Mononuclear cell (primary cell): Measurements from ENCODE around the gene ACIN1. TPM values are rescaled to one million over a fixed set of nuclear protein-coding genes. Genes with fewer than 3 reads are reported as not detected.

ENCODE experiments used
- H3K27me3 ChIP-seq: 2 replicates; pipeline ENCODE4 v1.6.0; 2011; ENCODE audit warnings: low read length, control low read depth; ENCODE audit not compliant: insufficient read depth
- H3K4me1 ChIP-seq: 2 replicates; pipeline ENCODE4 v1.5.1; 2011; ENCODE audit warnings: mild to moderate bottlenecking, low read length, control low read depth; ENCODE audit not compliant: insufficient read depth
- H3K4me3 ChIP-seq: 2 replicates; pipeline ENCODE4 v1.5.1; 2011; ENCODE audit warnings: mild to moderate bottlenecking, low read length, moderate library complexity
- H3K9me3 ChIP-seq: 2 replicates; pipeline ENCODE4 v1.5.1; 2011; ENCODE audit warnings: low read depth, mild to moderate bottlenecking, control low read depth, low read length
- total RNA-seq: library from RNA; depleted of rRNA; stranded (reverse); fragments of >200 nt; gene quantifications from one replicate; pipeline ENCODE4 v1.2.3, GENCODE V29; 2012

ACIN1 gene
- total RNA-seq, 1 donor = 123 TPM

DNA sequence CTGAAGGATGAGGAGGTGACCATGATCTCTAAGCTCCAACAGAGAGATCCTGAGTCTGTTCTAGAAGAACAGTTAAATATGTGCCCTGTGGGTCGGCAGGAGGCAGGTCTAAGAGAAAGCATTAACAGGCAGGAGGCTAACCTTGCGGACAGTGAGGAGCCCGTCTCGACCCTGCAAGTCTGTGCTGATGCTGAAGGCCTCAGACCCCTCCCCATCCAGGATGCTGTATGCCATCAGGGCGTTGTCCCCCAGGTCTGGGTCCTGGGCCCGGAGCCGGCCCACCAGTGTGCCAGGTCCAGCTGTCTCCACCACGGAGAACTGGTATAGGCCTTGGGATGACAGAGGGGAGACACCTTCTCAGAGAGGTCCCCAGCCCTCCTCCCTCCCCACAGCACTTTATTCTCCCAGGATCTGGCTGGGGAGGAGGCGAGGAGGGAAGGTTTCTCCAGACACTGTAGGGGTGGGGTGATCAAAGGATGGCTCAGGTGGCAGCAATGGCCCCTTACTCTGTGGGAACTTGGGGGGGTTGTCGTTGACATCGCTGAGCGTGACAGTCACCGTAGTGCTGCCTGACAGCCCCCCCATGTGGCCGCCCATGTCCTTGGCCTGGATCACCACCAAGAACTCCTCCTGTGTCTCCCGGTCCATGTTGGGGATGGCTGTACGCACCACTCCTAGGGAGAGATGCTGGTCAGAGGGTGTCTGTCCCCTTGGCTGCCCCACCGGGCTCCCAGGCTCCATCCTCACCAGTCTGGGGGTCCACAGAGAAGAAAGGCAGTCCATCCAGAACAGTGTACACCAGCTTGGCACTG, 40.7 kb downstream of the ACIN1 start:
- peaks cover 20% of the 10 kb centered on the region for H3K4me1 ChIP-seq
- H3K9me3 ChIP-seq = no peaks in the 10 kb centered on the region

DNA sequence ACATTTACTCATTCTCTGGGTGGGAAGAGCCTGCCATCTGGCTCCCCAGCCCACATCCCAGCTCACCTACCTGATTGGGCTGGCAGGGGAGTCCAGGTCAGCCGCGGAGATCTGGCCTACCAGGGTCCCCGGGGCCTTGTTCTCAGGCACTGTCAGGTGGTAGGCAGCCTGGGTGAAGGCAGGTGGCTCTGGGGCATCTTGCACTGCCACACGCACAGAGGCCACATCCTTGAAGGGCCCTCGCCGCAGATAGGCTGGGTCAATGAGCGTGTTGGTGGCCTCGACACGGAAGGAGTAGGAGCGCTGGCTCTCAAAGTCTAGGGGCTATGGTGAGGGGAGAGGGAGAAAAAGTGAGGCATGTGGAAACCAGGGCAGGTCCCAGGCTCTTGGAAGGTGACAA, 41.5 kb downstream of the ACIN1 start:
- Histone ChIP-seq H3K27me3 (no peaks in the 10 kb centered on the region), H3K9me3 (no peaks in the 10 kb centered on the region), H3K4me3 (no peak overlapping the region), H3K4me1 (peaks cover 20% of the 10 kb centered on the region)

More for the DNA sequence above, 40.7 kb downstream of the ACIN1 start:
- H3K27me3 ChIP-seq = no peaks in the 10 kb centered on the region
- H3K4me3 ChIP-seq = no peak overlapping the region

DNA sequence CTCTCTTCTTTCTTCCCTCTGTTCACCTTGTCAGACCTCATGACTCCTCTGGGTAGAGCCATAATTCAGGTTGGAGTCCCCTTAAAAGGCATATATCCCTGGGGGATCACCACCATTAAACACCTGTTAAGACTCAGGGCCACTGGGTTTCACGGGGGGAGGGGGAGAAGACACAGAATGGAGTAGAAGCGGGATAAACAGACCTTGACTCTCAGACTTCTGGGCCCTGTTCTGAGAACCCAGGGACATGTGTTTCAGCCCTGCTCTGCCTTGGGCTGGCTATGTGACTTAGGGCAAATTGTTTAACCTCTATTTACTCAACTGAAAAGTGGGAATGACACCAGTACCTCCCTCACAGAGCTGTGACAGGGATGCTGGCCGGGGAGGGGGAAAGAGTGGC, 42.3 kb downstream of the ACIN1 start:
- no peaks in the 10 kb centered on the region for H3K9me3 ChIP-seq
- H3K27me3 ChIP-seq = no peaks in the 10 kb centered on the region
- peaks cover 13% of the 10 kb centered on the region for H3K4me1 ChIP-seq
- no peak overlapping the region for H3K4me3 ChIP-seq

DNA sequence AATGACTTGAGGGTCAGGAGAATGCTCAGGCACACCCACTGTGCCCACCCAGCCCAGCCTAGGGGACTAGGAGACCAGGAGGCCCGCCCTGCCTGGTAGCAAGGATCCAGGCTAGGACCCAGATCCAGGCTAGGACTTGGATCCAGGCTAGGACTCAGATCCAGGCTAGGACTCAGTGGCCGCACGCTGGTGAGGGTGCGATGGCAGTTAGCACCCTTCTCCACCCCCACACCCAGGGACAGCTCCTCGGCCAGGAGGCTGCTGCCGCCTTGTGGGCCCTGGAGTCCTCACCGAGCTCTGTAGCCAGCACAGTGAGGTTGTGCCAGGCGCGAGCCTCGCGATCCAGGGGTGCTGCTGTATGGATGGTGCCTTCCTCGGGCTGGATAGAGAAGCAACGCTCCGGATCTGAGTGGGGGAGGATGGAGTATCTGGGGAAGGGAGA, 42.7 kb downstream of the ACIN1 start:
- Histone ChIP-seq H3K4me1 (peaks cover 12% of the 10 kb centered on the region), H3K4me3 (no peak overlapping the region), H3K9me3 (no peaks in the 10 kb centered on the region), H3K27me3 (no peaks in the 10 kb centered on the region)

DNA sequence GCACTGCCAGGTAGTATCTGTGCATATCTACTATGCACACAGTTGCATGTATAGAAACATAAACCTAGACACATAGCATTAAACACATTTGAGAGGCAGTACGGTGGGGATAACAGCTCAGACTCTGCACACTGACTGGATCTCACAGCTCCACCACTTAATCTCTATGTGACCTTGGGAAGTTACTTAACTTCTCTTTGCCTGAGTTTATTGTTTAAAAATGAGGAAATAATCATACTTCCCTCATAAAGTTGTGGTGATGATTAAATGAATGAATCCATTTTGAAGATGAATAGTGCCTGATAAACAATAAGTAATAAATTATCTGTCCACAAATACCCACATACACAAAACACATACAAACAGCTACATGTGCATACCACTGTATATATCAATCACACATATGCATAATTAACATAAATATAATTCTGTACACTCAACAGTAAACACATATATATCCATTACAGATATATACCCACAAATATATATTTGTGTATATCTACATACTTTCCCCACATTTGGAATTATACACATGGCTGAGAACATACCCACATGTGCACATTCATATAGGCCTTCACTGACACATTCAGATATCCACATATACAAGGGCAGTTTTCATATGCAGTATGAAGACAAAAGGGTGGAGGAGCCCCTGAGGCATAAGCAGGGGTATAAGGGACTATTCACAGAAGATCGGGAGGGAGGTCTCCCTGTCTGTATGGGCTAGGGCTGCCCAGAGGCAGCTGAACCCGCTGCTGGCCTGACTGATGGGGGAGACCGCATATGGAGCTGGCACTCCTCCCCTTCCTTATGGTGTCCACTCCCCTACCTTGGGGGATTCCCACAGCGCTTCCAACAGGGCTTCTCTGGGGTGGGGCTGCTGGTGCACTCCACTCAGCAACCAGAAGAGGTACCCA, 43.5 kb downstream of the ACIN1 start:
- no peaks in the 10 kb centered on the region for H3K9me3 ChIP-seq
- peaks cover 3% of the 10 kb centered on the region for H3K4me1 ChIP-seq
- H3K4me3 ChIP-seq = no peak overlapping the region
- no peaks in the 10 kb centered on the region for H3K27me3 ChIP-seq

DNA sequence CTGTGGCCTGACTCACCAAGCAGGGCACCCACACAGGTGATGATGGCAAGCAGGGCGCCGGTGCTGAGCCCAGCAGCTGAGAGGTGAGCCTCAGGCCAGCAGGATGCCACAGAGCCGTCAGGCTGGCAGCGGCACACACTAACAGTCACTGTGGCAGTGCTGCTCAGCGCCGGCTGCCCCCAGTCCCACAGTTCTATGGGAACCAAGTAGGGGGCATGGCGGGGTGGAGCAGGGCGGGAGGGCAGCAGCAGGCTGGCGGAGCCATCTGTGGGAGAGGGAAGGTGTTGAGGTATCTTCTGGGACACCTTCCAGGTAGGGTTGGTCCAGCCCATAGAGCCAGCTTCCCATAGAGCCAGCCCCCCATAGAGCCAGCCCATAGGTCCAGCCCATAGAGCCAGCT, 45.9 kb downstream of the ACIN1 start:
- no peaks in the 10 kb centered on the region for H3K9me3 ChIP-seq

DNA sequence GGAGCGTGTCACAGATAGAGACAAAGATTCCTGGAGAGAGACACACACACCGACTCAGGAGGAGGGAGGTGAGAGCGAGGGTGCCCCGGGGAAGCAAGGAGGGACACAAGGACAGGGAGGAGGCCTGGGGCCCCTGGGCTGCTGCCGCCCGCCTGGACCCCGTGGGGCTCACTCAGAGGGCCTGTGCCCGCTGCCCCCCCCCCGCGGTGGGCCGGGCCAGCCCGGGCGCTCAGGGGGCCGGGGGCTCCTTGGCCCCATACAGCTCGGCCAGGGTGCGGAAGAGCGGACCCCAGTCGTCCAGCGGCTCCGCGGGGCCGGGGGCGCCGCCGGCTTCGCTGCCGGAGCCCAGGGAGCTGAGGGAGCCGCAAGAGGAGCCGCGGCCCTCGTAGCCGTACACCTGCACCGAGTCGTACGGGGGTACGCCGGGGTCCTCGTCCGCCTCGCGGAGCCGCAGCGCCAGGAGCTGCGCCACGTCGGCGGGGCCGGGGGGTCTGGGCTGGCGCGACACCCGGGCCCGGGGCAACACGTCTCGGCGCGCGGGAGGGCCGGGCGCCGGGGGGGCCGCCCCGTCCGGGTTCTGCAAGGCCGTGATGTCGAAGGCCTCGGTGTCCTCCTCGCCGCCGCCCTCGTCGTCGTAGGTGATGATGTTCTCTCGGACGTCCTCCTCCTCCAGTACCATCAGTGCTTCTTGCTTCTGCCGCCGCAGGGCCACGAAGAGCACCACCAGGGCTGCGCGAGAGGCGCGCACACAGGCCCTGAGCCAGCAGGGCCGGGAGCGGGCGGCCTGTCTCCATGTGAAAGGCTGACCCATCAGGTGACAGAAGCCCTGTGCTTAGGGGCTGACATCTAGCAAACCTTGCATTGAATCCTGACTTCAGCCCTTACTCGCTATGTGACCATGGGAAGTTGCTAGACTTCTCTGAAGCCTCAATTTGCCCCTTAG, 46.9 kb downstream of the ACIN1 start:
- Histone ChIP-seq H3K9me3 (no peaks in the 10 kb centered on the region), H3K4me3 (no peak overlapping the region), H3K4me1 (no peaks in the 10 kb centered on the region), H3K27me3 (no peaks in the 10 kb centered on the region)

More for the DNA sequence above, 45.9 kb downstream of the ACIN1 start:
- H3K4me1 ChIP-seq = no peaks in the 10 kb centered on the region
- H3K4me3 ChIP-seq = no peak overlapping the region
- H3K27me3 ChIP-seq = no peaks in the 10 kb centered on the region

DNA sequence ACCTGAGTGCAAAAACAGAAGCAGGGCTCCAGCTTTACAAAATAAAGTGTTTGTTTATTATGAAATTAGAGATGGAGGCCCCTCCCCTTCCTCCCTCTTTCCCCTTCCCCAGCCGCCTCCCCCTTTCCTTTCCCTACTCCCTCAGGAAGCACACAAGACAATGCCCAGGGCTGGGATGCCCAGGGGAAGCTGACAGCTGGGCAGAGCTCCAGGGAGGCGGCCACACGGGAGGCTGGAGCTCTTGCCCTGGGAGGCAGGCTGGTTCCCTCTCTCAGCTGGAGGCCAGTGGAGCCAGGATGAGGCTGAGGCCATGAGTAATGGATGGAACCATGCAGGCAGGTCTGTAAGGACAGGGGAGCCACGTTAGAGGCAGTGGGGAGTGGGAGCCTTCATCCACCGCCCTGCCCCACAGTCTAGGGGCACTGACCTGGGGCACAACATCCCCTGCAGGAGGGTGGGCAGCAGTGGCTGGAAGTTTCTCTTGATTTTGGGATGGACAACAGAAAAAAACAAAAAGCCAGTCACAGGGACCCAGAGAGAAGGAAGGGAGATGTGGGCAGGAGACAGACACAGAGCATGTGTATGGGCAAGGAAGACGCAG, 47.8 kb downstream of the ACIN1 start:
- Histone ChIP-seq H3K9me3 (no peaks in the 10 kb centered on the region), H3K4me3 (no peak overlapping the region), H3K4me1 (no peaks in the 10 kb centered on the region), H3K27me3 (no peaks in the 10 kb centered on the region)

DNA sequence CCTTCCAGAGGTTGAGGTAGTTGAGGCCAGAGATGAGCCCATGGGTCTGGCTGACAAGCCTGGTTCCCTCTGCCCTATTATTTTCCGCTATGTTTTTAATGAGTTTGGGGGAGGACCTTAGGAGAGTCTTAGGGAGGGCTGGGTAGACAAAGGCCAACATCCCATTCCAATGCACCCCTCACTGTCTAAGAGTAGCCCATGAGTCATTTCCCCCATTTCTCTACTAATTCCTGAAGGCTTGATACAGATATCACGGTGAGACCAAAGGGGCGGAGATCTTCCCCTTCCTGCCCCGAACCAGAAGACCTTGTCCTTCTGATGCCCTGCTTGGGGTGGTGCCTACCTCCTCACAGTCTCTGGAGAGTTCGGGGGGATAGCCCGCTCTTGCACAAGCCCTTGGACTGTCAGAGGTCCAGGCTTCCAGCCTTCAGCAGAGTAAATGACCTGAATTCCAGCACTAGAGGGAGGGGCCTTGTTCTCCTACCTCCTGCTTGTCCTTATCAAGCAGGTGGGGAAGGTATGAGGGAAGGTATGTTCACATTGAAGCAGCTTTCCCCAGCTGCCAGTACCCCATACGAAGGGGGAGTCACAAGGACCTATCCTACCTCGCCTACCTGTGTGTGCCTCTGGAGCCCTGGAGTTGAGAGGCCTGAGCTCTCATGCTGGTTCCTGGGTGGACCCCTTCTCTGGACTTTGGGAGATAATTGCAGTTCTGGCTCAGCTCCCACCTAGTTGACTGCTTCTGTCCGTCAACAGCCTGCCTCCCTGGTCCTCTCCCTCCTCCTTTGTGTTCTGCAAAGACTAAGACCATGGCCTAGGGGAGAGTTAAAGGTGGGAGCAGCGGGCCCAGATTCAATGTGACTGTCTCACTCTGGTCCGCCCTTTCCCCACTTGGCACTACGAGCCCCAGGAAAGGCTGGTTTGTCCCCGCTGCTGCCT, 49.2 kb downstream of the ACIN1 start:
- no peaks in the 10 kb centered on the region for H3K9me3 ChIP-seq
- no peaks in the 10 kb centered on the region for H3K4me1 ChIP-seq
- no peak overlapping the region for H3K4me3 ChIP-seq
- H3K27me3 ChIP-seq = no peaks in the 10 kb centered on the region

DNA sequence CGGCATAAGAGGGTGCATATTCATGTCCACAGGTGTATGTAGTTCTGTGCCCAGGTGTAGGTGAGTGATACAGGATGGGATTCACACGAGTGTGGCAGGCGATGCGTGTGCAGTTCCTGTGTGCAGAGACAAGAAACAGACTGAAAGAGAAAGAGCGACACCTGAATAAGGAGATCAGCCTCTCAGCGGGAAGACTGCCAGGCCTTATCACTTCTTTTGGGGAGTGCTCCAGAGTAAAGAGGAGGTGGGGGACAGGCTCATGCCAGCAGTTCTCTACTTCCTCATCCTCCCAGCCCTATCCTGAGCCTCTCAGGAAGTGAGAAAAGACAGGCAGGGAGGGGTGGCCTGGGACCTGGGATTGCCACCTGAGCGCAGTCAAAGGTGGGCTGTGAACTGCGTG, 50.1 kb downstream of the ACIN1 start:
- Histone ChIP-seq H3K27me3 (no peaks in the 10 kb centered on the region), H3K4me1 (no peaks in the 10 kb centered on the region), H3K4me3 (no peak overlapping the region), H3K9me3 (no peaks in the 10 kb centered on the region)

DNA sequence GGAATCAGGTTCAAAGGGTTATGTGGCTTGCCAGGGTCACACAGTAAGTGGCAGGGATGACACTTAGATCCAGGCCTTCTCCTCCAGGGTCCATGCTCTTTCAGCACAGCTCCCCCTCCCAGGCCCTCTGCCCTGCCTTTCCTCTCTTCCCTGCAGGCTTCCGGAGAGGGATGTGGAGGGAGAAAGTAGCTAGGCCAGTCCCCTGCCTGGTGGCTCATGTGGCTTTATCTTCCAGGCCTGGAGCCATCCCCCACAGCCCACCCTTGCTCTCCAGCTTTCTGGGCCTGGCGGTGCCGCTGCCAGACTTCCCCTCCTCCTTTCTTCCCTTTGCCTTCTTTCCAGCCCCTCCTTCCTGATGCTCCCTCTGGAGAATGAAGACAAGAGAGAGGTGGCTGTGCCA, 51.2 kb downstream of the ACIN1 start:
- Histone ChIP-seq H3K27me3 (no peaks in the 10 kb centered on the region), H3K9me3 (no peaks in the 10 kb centered on the region), H3K4me3 (no peak overlapping the region), H3K4me1 (no peaks in the 10 kb centered on the region)

DNA sequence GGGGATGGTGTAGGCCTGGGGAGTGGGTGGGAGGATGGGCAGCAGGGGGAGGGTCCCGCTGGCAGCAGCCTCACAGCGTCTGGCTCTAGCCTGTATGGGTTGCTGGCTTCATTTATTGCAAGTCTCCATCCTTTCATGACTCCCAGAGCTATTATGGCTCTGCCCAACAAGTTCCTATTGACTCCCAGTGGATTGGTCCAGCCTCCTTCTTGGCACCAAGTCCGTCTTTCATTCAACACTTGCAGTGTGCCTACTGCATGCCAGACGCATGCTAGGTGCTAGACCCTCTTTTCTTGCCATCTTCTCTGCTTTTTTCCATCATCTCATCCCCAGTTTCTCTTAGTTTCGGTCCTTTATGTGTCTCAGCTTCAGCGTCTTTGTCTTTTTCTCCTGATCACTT, 51.8 kb downstream of the ACIN1 start:
- no peaks in the 10 kb centered on the region for H3K4me1 ChIP-seq
- H3K27me3 ChIP-seq = no peaks in the 10 kb centered on the region
- H3K9me3 ChIP-seq = no peaks in the 10 kb centered on the region
- no peak overlapping the region for H3K4me3 ChIP-seq

DNA sequence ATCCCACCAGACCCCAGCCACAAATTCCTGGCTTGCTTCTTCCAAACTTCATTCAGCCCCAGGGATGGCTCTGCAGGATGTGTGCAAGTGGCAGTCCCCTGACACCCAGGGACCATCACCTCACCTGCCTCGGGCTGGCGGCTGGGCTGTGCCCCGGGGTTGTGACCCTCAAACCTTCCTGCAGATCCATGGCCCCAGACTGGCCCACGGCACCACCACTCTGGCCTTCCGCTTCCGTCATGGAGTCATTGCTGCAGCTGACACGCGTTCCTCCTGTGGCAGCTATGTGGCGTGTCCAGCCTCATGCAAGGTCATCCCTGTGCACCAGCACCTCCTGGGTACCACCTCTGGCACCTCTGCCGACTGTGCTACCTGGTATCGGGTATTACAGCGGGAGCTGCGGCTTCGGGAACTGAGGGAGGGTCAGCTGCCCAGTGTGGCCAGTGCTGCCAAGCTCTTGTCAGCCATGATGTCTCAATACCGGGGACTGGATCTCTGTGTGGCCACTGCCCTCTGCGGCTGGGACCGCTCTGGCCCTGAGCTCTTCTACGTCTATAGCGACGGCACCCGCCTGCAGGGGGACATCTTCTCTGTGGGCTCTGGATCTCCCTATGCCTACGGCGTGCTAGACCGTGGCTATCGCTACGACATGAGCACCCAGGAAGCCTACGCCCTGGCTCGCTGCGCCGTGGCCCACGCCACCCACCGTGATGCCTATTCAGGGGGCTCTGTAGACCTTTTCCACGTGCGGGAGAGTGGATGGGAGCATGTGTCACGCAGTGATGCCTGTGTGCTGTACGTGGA, 52.6 kb downstream of the ACIN1 start, which contains the start of gene PSMB11:
Gene PSMB11 (plus strand): TSS at position 51 of the 804 bp plus-strand sequence. CDS start 14 bp downstream, at position 65.
- Histone ChIP-seq H3K4me1 (no peaks in the 10 kb centered on the region), H3K4me3 (no peak within 1 kb of the TSS), H3K9me3 (no peaks in the 10 kb centered on the region), H3K27me3 (no peaks in the 10 kb centered on the region)
